Keratinocyte (primary cell): ENCODE measurements around the gene ATP5ME. TPM values are rescaled to one million over a fixed set of nuclear protein-coding genes. Genes with fewer than 3 reads are reported as not detected.

Source experiments
- DNase-seq: peaks from one replicate; pipeline ENCODE4 v3.0.0-alpha.2; 2011; ENCODE audit warnings: low read depth, missing footprints, low spot score
- FAIRE-seq: peaks from 2 replicates; lab custom pipeline; 2011; peaks lifted over from hg19 to GRCh38; lab: Jason Lieb, UNC
- H2AFZ ChIP-seq: 2 replicates; pipeline ENCODE4 v1.6.0; 2012; ENCODE audit warnings: low read length, control low read depth, inconsistent platforms; ENCODE audit not compliant: control insufficient read depth
- H3K27ac ChIP-seq: 2 replicates; pipeline ENCODE4 v1.5.1; 2011; ENCODE audit warnings: low read length; ENCODE audit not compliant: control insufficient read depth, insufficient read depth
- H3K27me3 ChIP-seq: 3 replicates; pipeline ENCODE4 v1.6.0; 2011; ENCODE audit warnings: low read length; ENCODE audit not compliant: control insufficient read depth, insufficient read depth; ENCODE audit errors: extremely low read depth
- H3K36me3 ChIP-seq, 2 experiments: 2 replicates in 1 of 2; 3 replicates in 1 of 2; pipeline ENCODE4 v1.5.1; 2011; ENCODE audit warnings: low read length in 2 of 2, mild to moderate bottlenecking in 1 of 2; ENCODE audit not compliant: control insufficient read depth in 2 of 2, insufficient read depth in 2 of 2; ENCODE audit errors: extremely low read depth in 1 of 2
- H3K4me1 ChIP-seq: 3 replicates; pipeline ENCODE4 v1.5.1; 2011; ENCODE audit warnings: low read length; ENCODE audit not compliant: control insufficient read depth, insufficient read depth; ENCODE audit errors: extremely low read depth
- H3K4me2 ChIP-seq: 3 replicates; pipeline ENCODE4 v1.6.0; 2011; ENCODE audit warnings: low read depth, low read length; ENCODE audit not compliant: control insufficient read depth, insufficient read depth; ENCODE audit errors: extremely low read depth
- H3K4me3 ChIP-seq, 3 experiments: fragments of 200-600 bp in 1 of 3; sonication (generic) in 1 of 3; 2 replicates in 2 of 3; 3 replicates in 1 of 3; pipeline ENCODE4 v1.5.1; 2011 to 2016; ENCODE audit warnings: low read length in 3 of 3, mild to moderate bottlenecking in 3 of 3, control low read depth in 2 of 3, inconsistent platforms in 1 of 3, low read depth in 1 of 3, mixed read lengths in 1 of 3, mixed run types in 1 of 3, moderate library complexity in 1 of 3; ENCODE audit not compliant: control insufficient read depth in 2 of 3, insufficient read depth in 2 of 3; ENCODE audit errors: extremely low read depth in 1 of 3
- H3K79me2 ChIP-seq: 2 replicates; pipeline ENCODE4 v1.6.0; 2012; ENCODE audit warnings: low read length; ENCODE audit not compliant: control insufficient read depth, insufficient read depth
- H3K9ac ChIP-seq: 3 replicates; pipeline ENCODE4 v1.6.0; 2011; ENCODE audit warnings: low read length; ENCODE audit not compliant: control insufficient read depth, insufficient read depth; ENCODE audit errors: extremely low read depth
- H3K9me1 ChIP-seq: 3 replicates; pipeline ENCODE4 v1.6.0; 2011; ENCODE audit warnings: low read length; ENCODE audit not compliant: control insufficient read depth, insufficient read depth; ENCODE audit errors: extremely low read depth
- H3K9me3 ChIP-seq: 2 replicates; pipeline ENCODE4 v1.5.1; 2012; ENCODE audit warnings: low read depth, low read length; ENCODE audit not compliant: control insufficient read depth
- H4K20me1 ChIP-seq: 3 replicates; pipeline ENCODE4 v1.6.0; 2011; ENCODE audit warnings: low read length; ENCODE audit not compliant: control insufficient read depth, insufficient read depth; ENCODE audit errors: extremely low read depth
- EZH2 ChIP-seq: IDR thresholded peaks from one replicate; pipeline ENCODE4 v1.6.1; 2012; ENCODE audit warnings: inconsistent platforms, mild to moderate bottlenecking, low read length, moderate library complexity
- dilution Hi-C: fragments of 300-500 bp; cut with MboI; formaldehyde crosslinking; loops from one replicate; pipeline ENCODE4 v1.7.0; 2020; ENCODE audit warnings: low sequenced_read_pairs; ENCODE audit not compliant: extremely low pct_ligation_motif_present
- polyA plus RNA-seq, 5 experiments: library from polyadenylated mRNA; depleted of rRNA in 3 of 5; stranded (reverse) in 3 of 5; stranded (forward) in 1 of 5; unstranded in 1 of 5; fragments of >200 nt; gene quantifications; 1 replicate in 1 of 5; 2 replicates in 3 of 5; 3 replicates in 1 of 5; pipeline versions ENCODE4 v1.2.1 to v1.2.3, GENCODE V29; 2011 to 2012; ENCODE audit warnings: missing spikeins in 2 of 5, low read depth in 1 of 5, low replicate concordance in 1 of 5
- TF ChIP-seq, protein P1 (sequence below), 3 experiments: IDR thresholded peaks in 1 of 3; conservative IDR thresholded peaks in 1 of 3; optimal IDR thresholded peaks in 1 of 3; 2 replicates in 2 of 3; 3 replicates in 1 of 3; pipeline versions ENCODE3 to v1.5.1; 2011; ENCODE audit warnings: low read length in 3 of 3, mild to moderate bottlenecking in 3 of 3, moderate library complexity in 2 of 3, control low read depth in 1 of 3, inconsistent platforms in 1 of 3; ENCODE audit not compliant: insufficient read depth in 2 of 3; ENCODE audit errors: extremely low read depth in 1 of 3

Gene ATP5ME
- polyA plus RNA-seq, 1 donor (not counting 4 experiments of a cell fraction or from before 2014, with no cell fraction given): 438 TPM

DNA sequence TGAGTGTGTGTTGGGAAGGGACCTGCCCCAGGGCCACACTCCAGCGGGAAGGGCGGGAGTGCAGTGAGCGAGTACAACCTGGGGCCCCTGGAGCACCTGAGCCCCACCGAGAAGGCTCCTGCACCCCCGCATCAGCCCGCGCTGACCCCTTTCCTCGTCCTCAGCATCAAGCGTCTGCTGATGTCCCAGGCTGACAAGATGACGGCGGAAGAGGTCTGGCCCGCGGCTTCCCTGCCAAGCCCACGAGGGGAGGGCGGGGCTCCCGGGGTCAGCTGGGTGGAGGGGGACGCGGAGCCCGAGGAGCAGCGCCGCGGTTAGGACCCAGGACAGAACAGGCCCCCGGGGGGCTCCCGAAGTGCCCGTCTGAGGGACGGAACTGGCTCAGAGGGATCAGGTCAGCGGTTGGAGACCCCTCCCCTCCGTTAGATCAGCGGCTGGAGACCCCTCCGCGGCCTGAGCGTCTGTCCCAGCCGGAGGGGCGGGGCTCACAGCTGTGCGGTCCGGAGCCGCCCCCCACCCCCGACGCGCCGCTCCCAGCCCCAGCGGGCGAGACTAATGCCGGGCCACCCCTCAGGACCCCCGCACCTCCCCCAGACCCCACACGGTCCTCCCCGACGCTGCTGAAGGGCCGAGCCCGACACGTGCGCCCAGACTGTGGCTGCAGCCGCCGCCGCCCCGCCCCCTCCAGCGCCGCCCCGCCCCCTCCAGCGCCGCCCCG, 7.0 kb upstream of the ATP5ME start:
- Histone ChIP-seq H3K27me3 (peaks cover 12% of the 10 kb centered on the region), H3K9me3 (no peaks in the 10 kb centered on the region), H4K20me1 (peaks cover 4% of the 10 kb centered on the region), H3K36me3 (no peaks in the 10 kb centered on the region), H3K4me1 (peaks cover 14% of the 10 kb centered on the region), H3K9ac (peak overlapping the region; percentile 44), H3K79me2 (no peaks in the 10 kb centered on the region), H3K4me3 (peak overlapping the region in 1 of 3 experiments; percentile 32), H3K9me1 (no peaks in the 10 kb centered on the region), H2AFZ (no peak overlapping the region), H3K27ac (no peak overlapping the region), H3K4me2 (peak overlapping the region; percentile 37)
- TF ChIP-seq, protein P1, sequence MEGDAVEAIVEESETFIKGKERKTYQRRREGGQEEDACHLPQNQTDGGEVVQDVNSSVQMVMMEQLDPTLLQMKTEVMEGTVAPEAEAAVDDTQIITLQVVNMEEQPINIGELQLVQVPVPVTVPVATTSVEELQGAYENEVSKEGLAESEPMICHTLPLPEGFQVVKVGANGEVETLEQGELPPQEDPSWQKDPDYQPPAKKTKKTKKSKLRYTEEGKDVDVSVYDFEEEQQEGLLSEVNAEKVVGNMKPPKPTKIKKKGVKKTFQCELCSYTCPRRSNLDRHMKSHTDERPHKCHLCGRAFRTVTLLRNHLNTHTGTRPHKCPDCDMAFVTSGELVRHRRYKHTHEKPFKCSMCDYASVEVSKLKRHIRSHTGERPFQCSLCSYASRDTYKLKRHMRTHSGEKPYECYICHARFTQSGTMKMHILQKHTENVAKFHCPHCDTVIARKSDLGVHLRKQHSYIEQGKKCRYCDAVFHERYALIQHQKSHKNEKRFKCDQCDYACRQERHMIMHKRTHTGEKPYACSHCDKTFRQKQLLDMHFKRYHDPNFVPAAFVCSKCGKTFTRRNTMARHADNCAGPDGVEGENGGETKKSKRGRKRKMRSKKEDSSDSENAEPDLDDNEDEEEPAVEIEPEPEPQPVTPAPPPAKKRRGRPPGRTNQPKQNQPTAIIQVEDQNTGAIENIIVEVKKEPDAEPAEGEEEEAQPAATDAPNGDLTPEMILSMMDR (optimal IDR thresholded peaks at IDR 0.05 in 1 of 3, IDR thresholded peaks at IDR 0.05 in 1 of 3, conservative IDR thresholded peaks at IDR 0.05 in 1 of 3; ENCODE audit: extremely low read depth in 1 of 3, insufficient read depth in 2 of 3, low read length in 3 of 3): no peak
- TF ChIP-seq EZH2: no peak
- DNase-seq: no peak
- dilution Hi-C loops: no loop called here
- no peak for FAIRE-seq

DNA sequence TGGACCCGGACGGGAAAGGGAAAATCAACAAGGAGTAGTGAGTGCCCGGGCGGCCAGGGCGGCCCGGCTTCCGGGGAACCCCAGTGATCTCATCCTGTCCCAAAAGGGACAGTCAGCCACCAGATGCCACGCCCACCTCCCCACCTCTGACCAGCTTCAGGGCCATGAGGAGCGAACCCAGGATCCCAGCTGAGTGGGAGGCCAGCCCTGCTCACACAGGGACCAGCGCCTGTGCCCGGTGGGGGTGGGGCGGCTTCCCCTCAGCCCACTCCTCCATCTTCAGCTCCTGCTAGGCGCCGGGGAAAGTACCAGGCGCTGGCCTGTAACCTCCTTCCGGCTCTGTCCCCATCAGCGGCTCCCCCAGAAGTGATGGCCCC, 6.5 kb upstream of the ATP5ME start:
- peaks cover 16% of the 10 kb centered on the region for H3K4me1 ChIP-seq
- H3K27me3 ChIP-seq: peaks cover 12% of the 10 kb centered on the region
- peaks cover 4% of the 10 kb centered on the region for H4K20me1 ChIP-seq
- no peak overlapping the region for H3K9ac ChIP-seq
- no peaks in the 10 kb centered on the region for H3K9me3 ChIP-seq
- peaks cover under 1% of the 10 kb centered on the region for H3K79me2 ChIP-seq
- TF ChIP-seq, protein P1 (optimal IDR thresholded peaks at IDR 0.05 in 1 of 3, IDR thresholded peaks at IDR 0.05 in 1 of 3, conservative IDR thresholded peaks at IDR 0.05 in 1 of 3; ENCODE audit: extremely low read depth in 1 of 3, insufficient read depth in 2 of 3, low read length in 3 of 3): no peak
- no peak for TF ChIP-seq EZH2
- no peaks in the 10 kb centered on the region for H3K9me1 ChIP-seq
- no peak for FAIRE-seq
- H3K27ac ChIP-seq: no peak overlapping the region
- H3K4me2 ChIP-seq: no peak overlapping the region
- DNase-seq: no peak
- no peak overlapping the region for H3K4me3 ChIP-seq
- dilution Hi-C loops: no loop called here
- no peaks in the 10 kb centered on the region for H3K36me3 ChIP-seq
- H2AFZ ChIP-seq: no peak overlapping the region
